Endothelial cell of umbilical vein (primary cell): Measurements from ENCODE around the gene FAM156B. TPM values are rescaled to one million over a fixed set of nuclear protein-coding genes. Genes with fewer than 3 reads are reported as not detected.
"Not testable (repeated sequence)": the region's sequence is repeated elsewhere in the genome, so short reads cannot be mapped to it uniquely, and the experiment has no call there.

Source experiments
- BruUV-seq: library from RNA; stranded (reverse); fragments of 400-500 nt; replicated peaks from 2 replicates; lab custom pipeline; 2021; lab: Mats Ljungman, UMichigan
- CTCF ChIA-PET: fragments of 300-600, 350-600 bp; sonication (Branson Sonifier 250); formaldehyde crosslinking; loops from one replicate; lab custom pipeline; 2021; ENCODE audit warnings: antibody characterized with exemption, inconsistent platforms; lab: Charles Lee
- POLR2A ChIA-PET: fragments of 300-600, 350-600 bp; sonication (Branson Sonifier 250); formaldehyde crosslinking; loops from one replicate; lab custom pipeline; 2021; ENCODE audit warnings: antibody characterized with exemption, inconsistent platforms; lab: Charles Lee
- DNase-seq: peaks from one replicate; pipeline ENCODE4 v3.0.0-alpha.2; 2011; ENCODE audit warnings: low read depth, low spot score
- FAIRE-seq: peaks from 2 replicates; lab custom pipeline; 2011; peaks lifted over from hg19 to GRCh38; lab: Jason Lieb, UNC
- H2AFZ ChIP-seq: 2 replicates; pipeline ENCODE4 v1.6.0; 2012; ENCODE audit warnings: low read depth, low read length, control low read depth, inconsistent platforms
- H3K27ac ChIP-seq: 2 replicates; pipeline ENCODE4 v1.5.1; 2011; ENCODE audit warnings: low read depth, mild to moderate bottlenecking, control low read depth, low read length, moderate library complexity; ENCODE audit not compliant: insufficient read depth
- H3K27me3 ChIP-seq, 2 experiments: 2 replicates each; pipeline versions ENCODE4 v1.6.0 to v1.6.1; 2011; ENCODE audit warnings: low read length in 2 of 2, mixed read lengths in 1 of 2; ENCODE audit not compliant: control insufficient read depth in 2 of 2, insufficient read depth in 2 of 2
- H3K36me3 ChIP-seq, 2 experiments: 2 replicates in 1 of 2; 3 replicates in 1 of 2; pipeline ENCODE4 v1.5.1; 2011; ENCODE audit warnings: low read length in 2 of 2, mild to moderate bottlenecking in 1 of 2, moderate library complexity in 1 of 2; ENCODE audit not compliant: control insufficient read depth in 2 of 2, insufficient read depth in 2 of 2; ENCODE audit errors: extremely low read depth in 1 of 2
- H3K4me1 ChIP-seq: 3 replicates; pipeline ENCODE4 v1.5.1; 2011; ENCODE audit warnings: mild to moderate bottlenecking, low read length; ENCODE audit not compliant: control insufficient read depth, insufficient read depth; ENCODE audit errors: extremely low read depth
- H3K4me2 ChIP-seq: 2 replicates; pipeline ENCODE4 v1.6.1; 2011; ENCODE audit warnings: low read length, control low read depth, mixed read lengths; ENCODE audit not compliant: insufficient read depth
- H3K4me3 ChIP-seq, 3 experiments: fragments of 200-600 bp in 1 of 3; sonication (generic), shearing (Covaris generic) in 1 of 3; replicated peaks in 1 of 3; 2 replicates each; pipeline ENCODE4 v1.5.1; 2011 to 2016; ENCODE audit warnings: control low read depth in 3 of 3, low read length in 3 of 3, mild to moderate bottlenecking in 2 of 3, inconsistent platforms in 1 of 3, low read depth in 1 of 3, moderate library complexity in 1 of 3; ENCODE audit not compliant: insufficient read depth in 1 of 3
- H3K79me2 ChIP-seq: 2 replicates; pipeline ENCODE4 v1.6.0; 2012; ENCODE audit warnings: low read length, inconsistent platforms; ENCODE audit not compliant: control insufficient read depth, insufficient read depth
- H3K9ac ChIP-seq: replicated peaks from 2 replicates; pipeline ENCODE3; 2011; ENCODE audit warnings: low read length, control low read depth; ENCODE audit not compliant: insufficient read depth; ENCODE audit errors: extremely low read depth
- H3K9me1 ChIP-seq: replicated peaks from 3 replicates; pipeline ENCODE4 v1.6.0; 2011; ENCODE audit warnings: mild to moderate bottlenecking, low read length; ENCODE audit not compliant: control insufficient read depth, insufficient read depth; ENCODE audit errors: extremely low read depth
- H3K9me3 ChIP-seq: replicated peaks from 2 replicates; pipeline ENCODE4 v1.5.1; 2012; ENCODE audit warnings: low read length, inconsistent platforms; ENCODE audit not compliant: control insufficient read depth, insufficient read depth
- H4K20me1 ChIP-seq: replicated peaks from 2 replicates; pipeline ENCODE3; 2011; ENCODE audit warnings: mild to moderate bottlenecking, low read length; ENCODE audit not compliant: control insufficient read depth, insufficient read depth; ENCODE audit errors: extremely low read depth
- dilution Hi-C: fragments of 300-500 bp; cut with MboI; formaldehyde crosslinking; loops from one replicate; pipeline ENCODE4 v1.15.0; 2019; ENCODE audit warnings: low sequenced_read_pairs; ENCODE audit not compliant: extremely low pct_ligation_motif_present
- intact Hi-C: fragments of 100-400 bp; cut with micrococcal nuclease; formaldehyde crosslinking; loops from one replicate; pipeline ENCODE4 v1.10.0; 2022
- polyA plus RNA-seq, 4 experiments: library from polyadenylated mRNA; depleted of rRNA in 3 of 4; stranded (reverse) in 3 of 4; unstranded in 1 of 4; fragments of >200 nt; gene quantifications; 2 replicates each; pipeline versions ENCODE4 v1.2.1 to v1.2.3, GENCODE V29; 2011 to 2012; ENCODE audit warnings: missing spikeins in 1 of 4
- total RNA-seq: library from RNA; stranded (reverse); gene quantifications from 2 replicates; pipeline ENCODE4 v1.2.3, GENCODE V29; 2021

Gene FAM156B
- total and polyA plus RNA-seq, 2 donors (not counting 3 experiments of a cell fraction or from before 2014, with no cell fraction given), result 16.7 to 33.9 TPM

DNA sequence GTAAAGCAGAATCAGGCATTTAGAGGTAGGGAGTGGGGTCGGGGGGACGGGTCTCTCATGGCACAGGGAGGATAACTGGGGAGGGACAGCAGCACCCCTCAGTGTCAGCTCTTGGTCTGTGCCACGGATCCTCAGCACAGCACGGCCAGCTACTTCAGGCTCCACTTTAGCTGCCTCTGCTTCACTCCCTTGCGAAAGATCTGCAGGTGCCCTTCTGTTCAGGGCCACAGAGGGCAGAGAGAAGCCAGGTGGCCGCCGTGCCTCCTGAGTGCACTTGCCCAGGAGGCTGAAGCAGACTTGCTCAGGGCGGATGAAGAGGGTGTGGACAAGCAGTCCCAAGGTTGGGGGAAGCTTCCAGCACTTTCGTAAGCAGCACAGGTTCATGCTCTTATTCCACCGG, 9.7 kb upstream of the FAM156B start:
- H3K27me3 ChIP-seq, DNase-seq, H2AFZ ChIP-seq, H4K20me1 ChIP-seq, H3K9me3 ChIP-seq, BruUV-seq, dilution Hi-C loops, H3K4me1 ChIP-seq, POLR2A ChIA-PET, CTCF ChIA-PET, intact Hi-C loops, H3K9me1 ChIP-seq, H3K36me3 ChIP-seq, H3K79me2 ChIP-seq, H3K27ac ChIP-seq, H3K4me2 ChIP-seq, H3K4me3 ChIP-seq, H3K9ac ChIP-seq, FAIRE-seq: not testable (repeated sequence)

DNA sequence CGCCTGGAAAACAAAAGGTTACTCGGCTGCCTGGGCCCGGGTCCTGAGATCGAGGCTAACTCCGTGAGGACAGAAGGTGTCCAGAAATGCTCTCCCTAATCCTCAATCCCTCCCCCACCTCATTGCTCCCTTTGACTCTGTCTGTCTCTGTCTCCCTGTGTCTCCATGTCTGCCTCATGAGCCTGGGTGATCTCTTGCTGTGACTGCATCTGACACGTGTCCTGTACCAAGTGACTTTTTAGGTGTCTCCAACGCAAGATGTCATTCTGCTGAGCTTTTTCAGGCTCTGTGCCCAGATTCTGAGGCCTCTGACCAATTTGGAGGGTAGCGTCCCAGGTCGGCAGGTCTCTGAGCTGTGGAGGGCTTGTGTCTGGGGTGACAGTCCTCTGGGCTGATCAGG, 9.0 kb upstream of the FAM156B start:
- dilution Hi-C loops, DNase-seq, H3K27me3 ChIP-seq, BruUV-seq, H3K4me1 ChIP-seq, POLR2A ChIA-PET, H2AFZ ChIP-seq, H3K36me3 ChIP-seq, H3K9ac ChIP-seq, FAIRE-seq, H4K20me1 ChIP-seq, H3K9me3 ChIP-seq, intact Hi-C loops, H3K4me3 ChIP-seq, H3K79me2 ChIP-seq, H3K9me1 ChIP-seq, CTCF ChIA-PET, H3K27ac ChIP-seq, H3K4me2 ChIP-seq: not testable (repeated sequence)

DNA sequence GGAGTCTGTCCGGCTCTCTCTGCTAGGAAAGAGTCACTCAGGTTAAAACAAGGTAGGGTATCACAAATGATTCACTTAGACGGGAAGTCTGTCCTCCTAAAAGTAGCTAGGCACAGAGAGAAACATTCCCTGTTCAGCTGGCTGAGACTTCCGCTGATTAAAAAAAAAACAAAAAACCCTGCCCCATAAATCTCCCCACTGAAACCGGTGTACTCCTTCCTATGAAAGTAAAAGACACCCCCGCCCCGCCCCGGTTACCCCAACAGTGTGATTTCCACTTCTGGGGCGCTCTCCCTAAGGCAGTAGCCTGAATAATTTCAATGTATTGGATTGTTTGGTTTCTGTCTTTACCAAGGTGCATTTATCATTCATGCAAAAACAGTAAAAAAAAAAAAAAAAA, 692 bp upstream of the FAM156B start:
- H3K4me3 ChIP-seq, DNase-seq, intact Hi-C loops, POLR2A ChIA-PET, H3K36me3 ChIP-seq, H3K79me2 ChIP-seq, H4K20me1 ChIP-seq, H3K4me2 ChIP-seq, H3K9me3 ChIP-seq, H3K4me1 ChIP-seq, CTCF ChIA-PET, H3K9me1 ChIP-seq, H2AFZ ChIP-seq, H3K27me3 ChIP-seq, BruUV-seq, H3K27ac ChIP-seq, H3K9ac ChIP-seq, dilution Hi-C loops: not testable (repeated sequence)
- FAIRE-seq, result peak; percentile 33

DNA sequence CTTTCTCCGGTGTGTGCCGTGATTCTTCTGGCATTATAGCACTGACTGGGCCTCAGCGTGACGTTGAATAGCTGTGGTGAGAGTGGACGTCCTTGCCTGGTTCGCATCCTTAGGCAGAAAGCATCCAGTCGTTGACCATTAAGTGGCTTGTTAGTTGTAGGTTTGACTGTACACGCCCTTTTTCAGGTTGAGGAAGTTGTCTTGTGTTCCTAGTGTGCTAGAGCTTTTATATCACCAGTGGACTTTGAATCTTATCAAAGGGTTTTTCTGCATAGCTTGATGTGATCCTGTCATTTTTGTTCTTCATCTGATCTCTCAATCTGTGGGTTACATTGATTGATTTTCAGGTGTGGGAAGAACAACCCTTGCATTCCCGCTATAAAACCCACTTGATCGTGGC, 8.4 kb downstream of the FAM156B start:
- CTCF ChIA-PET, H3K9me1 ChIP-seq, FAIRE-seq: not testable (repeated sequence)

More for the DNA sequence above, 8.4 kb downstream of the FAM156B start:
- H3K4me2 ChIP-seq, H3K36me3 ChIP-seq, POLR2A ChIA-PET, H3K27ac ChIP-seq, H2AFZ ChIP-seq, dilution Hi-C loops, H3K79me2 ChIP-seq, H3K9me3 ChIP-seq, H4K20me1 ChIP-seq, intact Hi-C loops, H3K4me1 ChIP-seq, DNase-seq, H3K27me3 ChIP-seq, BruUV-seq, H3K9ac ChIP-seq, H3K4me3 ChIP-seq: not testable (repeated sequence)
